ENCODE measurements around the gene ZNF23.

- TF ChIP-seq TAF1 (IDR thresholded peaks at IDR 0.05; ENCODE audit: borderline replicate concordance, insufficient read depth, low read length) = no peak
- no peak for TF ChIP-seq POLR2AphosphoS5 (IDR thresholded peaks at IDR 0.05; ENCODE audit: low read depth, low read length)
- no peak for TF ChIP-seq REST (IDR thresholded peaks at IDR 0.05; ENCODE audit: insufficient read depth in 1 of 2, low read depth in 2 of 2, low read length in 2 of 2)
- no peak for TF ChIP-seq SIN3A (IDR thresholded peaks at IDR 0.05; ENCODE audit: borderline replicate concordance, insufficient read depth, low read length)
Measured at GRCh38 chr16:71424626-71425025, 37.4 kb downstream of the ZNF23 start.
